Nephron (organoid): ENCODE results near the gene ARMH3.

ENCODE experiments used
- H3K27ac Mint-ChIP-seq, 3 experiments: 2 replicates each; pipeline ENCODE4 v1.8.0; 2020; ENCODE audit warnings: mixed read lengths in 3 of 3, mild to moderate bottlenecking in 2 of 3, moderate library complexity in 1 of 3
- H3K27me3 Mint-ChIP-seq: 2 replicates; pipeline ENCODE4 v1.8.0; 2021; ENCODE audit warnings: low read depth, mild to moderate bottlenecking, moderate library complexity, mixed read lengths
- H3K36me3 Mint-ChIP-seq: 2 replicates; pipeline ENCODE4 v1.8.0; 2020; ENCODE audit warnings: low read depth, mixed read lengths
- H3K4me1 Mint-ChIP-seq: 2 replicates; pipeline ENCODE4 v1.8.0; 2020; ENCODE audit warnings: mixed read lengths
- H3K4me3 Mint-ChIP-seq, 3 experiments: 2 replicates each; pipeline ENCODE4 v1.8.0; 2020; ENCODE audit warnings: mild to moderate bottlenecking in 3 of 3, mixed read lengths in 3 of 3, moderate library complexity in 2 of 3
- H3K9me3 Mint-ChIP-seq: 2 replicates; pipeline ENCODE4 v1.8.0; 2020; ENCODE audit warnings: mixed read lengths
- CTCF ChIP-seq, 3 experiments: fragments of 200-600 bp; sonication (generic); IDR thresholded peaks; one replicate each; pipeline ENCODE4 v1.5.0; 2021; ENCODE audit warnings: antibody characterized with exemption in 3 of 3; ENCODE audit not compliant: unreplicated experiment in 3 of 3

Gene ARMH3

GRCh38 chr10:102004376-102004775 lies 51.6 kb downstream of the ARMH3 start:
- no peak for TF ChIP-seq CTCF (IDR thresholded peaks at IDR 0.05; ENCODE audit: unreplicated experiment in 3 of 3)
- Mint-ChIP-seq H3K9me3 (no peaks in the 10 kb centered on the region), H3K36me3 (peaks cover 44% of the 10 kb centered on the region), H3K4me1 (peaks cover 15% of the 10 kb centered on the region), H3K27ac (no peak overlapping the region), H3K27me3 (no peaks in the 10 kb centered on the region), H3K4me3 (no peak overlapping the region)

- H3K27me3 Mint-ChIP-seq, result no peaks in the 10 kb centered on the region
- no peak for TF ChIP-seq CTCF (IDR thresholded peaks at IDR 0.05; ENCODE audit: unreplicated experiment in 3 of 3)
- peaks cover 44% of the 10 kb centered on the region for H3K36me3 Mint-ChIP-seq
- H3K4me3 Mint-ChIP-seq, result no peak overlapping the region
- no peaks in the 10 kb centered on the region for H3K9me3 Mint-ChIP-seq
- H3K27ac Mint-ChIP-seq, result no peak overlapping the region
- peaks cover 17% of the 10 kb centered on the region for H3K4me1 Mint-ChIP-seq
Observed at GRCh38 chr10:102003541-102003940, 52.4 kb downstream of the ARMH3 start.

DNA sequence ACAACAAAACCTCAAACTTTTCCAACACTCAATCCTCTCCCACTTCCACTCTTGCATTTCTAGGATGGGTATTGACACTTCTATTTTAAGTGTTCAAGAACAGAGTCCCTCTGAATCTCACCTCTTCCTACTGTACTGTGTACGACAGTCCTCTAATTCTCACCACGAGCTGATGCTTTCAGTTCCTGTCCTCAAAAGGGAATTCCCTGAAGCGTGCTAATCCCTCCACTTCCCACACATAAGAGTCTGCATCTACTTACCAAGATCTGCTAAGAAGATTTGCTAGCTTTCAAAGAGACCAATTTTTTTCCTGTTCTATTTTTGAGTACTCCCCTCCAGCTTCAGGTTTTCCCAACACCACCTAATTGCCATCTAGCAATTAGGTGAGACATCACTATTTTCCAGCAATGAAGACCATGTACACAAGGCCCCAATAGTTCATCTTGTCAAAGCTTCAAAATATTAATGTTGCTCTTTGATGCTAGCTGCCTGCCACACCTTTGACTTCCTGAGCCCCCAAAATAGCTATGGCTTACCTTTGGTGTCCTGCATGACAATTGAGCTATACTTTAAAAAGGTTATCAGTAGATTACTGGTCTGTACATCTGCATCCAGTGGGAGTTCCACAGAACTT lies 54.4 kb downstream of the ARMH3 start:
- H3K36me3 Mint-ChIP-seq, result peaks cover 40% of the 10 kb centered on the region
- no peak overlapping the region for H3K27ac Mint-ChIP-seq
- no peak overlapping the region for H3K4me3 Mint-ChIP-seq
- H3K4me1 Mint-ChIP-seq, result peaks cover 21% of the 10 kb centered on the region
- no peaks in the 10 kb centered on the region for H3K27me3 Mint-ChIP-seq
- no peaks in the 10 kb centered on the region for H3K9me3 Mint-ChIP-seq
- TF ChIP-seq CTCF (IDR thresholded peaks at IDR 0.05; ENCODE audit: unreplicated experiment in 3 of 3), result no peak

GRCh38 chr10:101997803-101998202 lies 58.2 kb downstream of the ARMH3 start:
- peaks cover 37% of the 10 kb centered on the region for H3K4me1 Mint-ChIP-seq
- H3K36me3 Mint-ChIP-seq, result peaks cover 44% of the 10 kb centered on the region

DNA sequence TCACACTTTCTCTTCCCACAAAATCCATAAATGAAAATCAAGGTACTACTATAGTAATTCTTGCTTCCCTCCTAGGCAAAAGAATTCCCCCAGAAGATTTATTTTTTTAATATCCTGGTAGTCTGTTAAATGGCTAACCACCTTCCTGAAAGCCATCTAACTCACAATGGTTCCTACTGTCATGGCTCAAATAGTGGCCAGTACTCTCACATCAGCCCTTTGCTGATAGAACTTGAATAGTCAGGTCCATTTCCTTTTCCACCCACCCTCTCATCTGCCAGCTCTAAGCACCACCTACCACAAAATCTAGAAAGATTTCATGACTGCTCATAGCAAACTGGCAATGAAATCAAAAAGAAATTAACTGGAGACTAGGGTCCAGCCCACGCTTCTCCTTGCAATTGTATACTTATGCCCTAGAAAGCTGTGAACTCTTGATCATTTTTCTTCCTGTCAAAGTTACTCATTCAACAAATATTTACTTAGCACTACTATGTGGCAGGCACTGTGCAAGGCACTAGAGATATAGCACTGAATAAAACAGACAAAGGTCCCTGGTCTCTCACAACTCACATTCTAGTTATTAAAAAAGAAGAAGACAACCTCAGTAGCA lies 60.4 kb downstream of the ARMH3 start:
- Mint-ChIP-seq H3K4me1 (peaks cover 37% of the 10 kb centered on the region), H3K27me3 (no peaks in the 10 kb centered on the region), H3K36me3 (peaks cover 48% of the 10 kb centered on the region), H3K9me3 (no peaks in the 10 kb centered on the region), H3K27ac (peak overlapping the region in 2 of 3 experiments; percentile 37 to 58), H3K4me3 (no peak overlapping the region)
- no peak for TF ChIP-seq CTCF (IDR thresholded peaks at IDR 0.05; ENCODE audit: unreplicated experiment in 3 of 3)

More at GRCh38 chr10:101997803-101998202, 58.2 kb downstream of the ARMH3 start:
- TF ChIP-seq CTCF (IDR thresholded peaks at IDR 0.05; ENCODE audit: unreplicated experiment in 3 of 3), result no peak
- Mint-ChIP-seq H3K4me3 (no peak overlapping the region), H3K9me3 (no peaks in the 10 kb centered on the region), H3K27me3 (no peaks in the 10 kb centered on the region), H3K27ac (peak overlapping the region in 2 of 3 experiments; percentile 12 to 73)
